ENCODE results near the gene CD320.
"Not testable (repeated sequence)": the region's sequence is repeated elsewhere in the genome, so short reads cannot be mapped to it uniquely, and the experiment has no call there.

Gene CD320

DNA sequence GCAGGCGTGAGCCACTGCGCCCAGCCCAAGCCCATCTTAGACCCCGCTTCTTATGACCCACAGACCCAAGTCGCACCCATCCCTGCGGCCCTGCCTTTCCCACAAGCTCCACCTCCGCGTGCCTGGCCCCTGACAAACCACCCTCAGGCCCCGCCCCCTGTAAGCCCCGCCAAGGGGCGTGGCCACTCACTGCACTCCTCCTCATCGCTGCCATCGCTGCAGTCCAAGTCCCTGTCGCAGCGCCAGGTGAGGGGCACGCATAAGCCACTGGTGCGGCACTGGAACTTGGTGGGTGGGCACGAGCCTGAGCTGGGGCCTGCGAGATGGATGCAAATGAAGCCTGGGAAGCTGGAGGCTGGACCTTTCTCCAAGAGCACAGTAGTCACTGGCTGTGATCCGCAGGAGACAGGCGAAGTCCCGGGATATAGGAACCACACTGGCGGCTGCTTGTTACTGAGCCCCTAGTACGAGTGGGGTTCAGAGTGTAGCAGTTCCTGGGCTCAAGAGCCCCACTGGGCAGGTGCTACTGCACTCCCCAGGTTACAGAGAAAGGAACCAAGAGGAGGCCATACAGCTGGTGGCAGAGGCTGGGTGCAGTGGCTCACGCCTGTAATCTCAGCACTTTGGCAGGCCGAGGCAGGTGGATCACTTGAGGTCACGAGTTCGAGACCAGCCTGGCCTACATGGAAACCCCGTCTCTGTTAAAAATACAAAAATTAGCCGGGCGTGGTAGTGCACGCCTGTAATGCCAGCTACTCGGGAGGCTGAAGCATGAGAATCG, 3.1 kb downstream of the CD320 start:
- Histone ChIP-seq H3K4me3 (ENCODE audit: low read depth, low read length) (no peak overlapping the region), H3K9me3 (ENCODE audit: severe bottlenecking) (no peaks in the 10 kb centered on the region), H3K27ac (no peak overlapping the region), H3K27me3 (ENCODE audit: insufficient read depth, low read depth, severe bottlenecking) (no peaks in the 10 kb centered on the region), H3K36me3 (peaks cover 55% of the 10 kb centered on the region)
- TF ChIP-seq, protein P1, sequence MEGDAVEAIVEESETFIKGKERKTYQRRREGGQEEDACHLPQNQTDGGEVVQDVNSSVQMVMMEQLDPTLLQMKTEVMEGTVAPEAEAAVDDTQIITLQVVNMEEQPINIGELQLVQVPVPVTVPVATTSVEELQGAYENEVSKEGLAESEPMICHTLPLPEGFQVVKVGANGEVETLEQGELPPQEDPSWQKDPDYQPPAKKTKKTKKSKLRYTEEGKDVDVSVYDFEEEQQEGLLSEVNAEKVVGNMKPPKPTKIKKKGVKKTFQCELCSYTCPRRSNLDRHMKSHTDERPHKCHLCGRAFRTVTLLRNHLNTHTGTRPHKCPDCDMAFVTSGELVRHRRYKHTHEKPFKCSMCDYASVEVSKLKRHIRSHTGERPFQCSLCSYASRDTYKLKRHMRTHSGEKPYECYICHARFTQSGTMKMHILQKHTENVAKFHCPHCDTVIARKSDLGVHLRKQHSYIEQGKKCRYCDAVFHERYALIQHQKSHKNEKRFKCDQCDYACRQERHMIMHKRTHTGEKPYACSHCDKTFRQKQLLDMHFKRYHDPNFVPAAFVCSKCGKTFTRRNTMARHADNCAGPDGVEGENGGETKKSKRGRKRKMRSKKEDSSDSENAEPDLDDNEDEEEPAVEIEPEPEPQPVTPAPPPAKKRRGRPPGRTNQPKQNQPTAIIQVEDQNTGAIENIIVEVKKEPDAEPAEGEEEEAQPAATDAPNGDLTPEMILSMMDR (IDR thresholded peaks at IDR 0.05; ENCODE audit: low read depth, low read length) = no peak
- DNase-seq = peak; percentile 49

DNA sequence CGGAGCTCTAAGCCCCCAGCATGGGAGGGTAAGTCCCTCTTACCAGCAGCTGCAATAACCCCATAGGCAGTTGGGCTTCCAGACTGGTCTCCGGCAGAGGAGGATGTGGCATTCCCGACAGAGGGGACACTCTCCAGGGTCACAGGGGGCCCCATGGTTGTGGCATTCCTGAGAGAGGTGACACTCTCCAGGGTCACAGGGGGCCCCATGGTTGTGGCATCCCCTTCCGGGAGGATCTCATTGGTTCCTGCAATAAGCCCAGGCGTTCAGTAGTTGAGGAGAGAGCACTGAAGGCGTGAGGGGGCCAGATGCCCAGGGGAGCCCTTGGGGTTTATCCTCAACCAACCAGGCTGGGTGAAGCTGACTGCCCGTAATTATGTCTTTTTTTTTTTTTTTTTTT, 5.4 kb downstream of the CD320 start:
- H3K4me3 ChIP-seq (ENCODE audit: low read depth, low read length) = no peak overlapping the region
- H3K36me3 ChIP-seq = peaks cover 52% of the 10 kb centered on the region
- no peaks in the 10 kb centered on the region for H3K9me3 ChIP-seq (ENCODE audit: severe bottlenecking)
- no peak for DNase-seq
- peak overlapping the region; percentile 71 for H3K27ac ChIP-seq
- H3K27me3 ChIP-seq (ENCODE audit: insufficient read depth, low read depth, severe bottlenecking) = no peaks in the 10 kb centered on the region
- TF ChIP-seq, protein P1 (IDR thresholded peaks at IDR 0.05; ENCODE audit: low read depth, low read length) = no peak

DNA sequence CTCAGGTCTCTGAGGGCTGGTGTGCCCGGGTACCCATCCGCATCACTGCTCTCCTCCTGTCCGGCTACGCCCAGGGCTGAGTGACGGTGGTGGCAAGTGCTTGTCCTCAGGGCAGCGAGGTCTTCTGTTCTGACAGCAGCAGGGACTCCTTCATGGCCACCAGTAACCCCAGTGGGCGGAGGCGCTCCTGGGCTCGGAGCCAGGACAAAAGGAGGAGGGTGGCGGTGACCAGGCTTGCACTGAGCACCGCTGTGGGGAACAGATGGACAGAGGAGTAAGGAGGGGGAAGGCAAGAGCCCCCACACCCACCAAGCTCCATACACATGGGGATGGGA, 5.8 kb downstream of the CD320 start:
- Histone ChIP-seq H3K27ac (peak overlapping the region; percentile 71), H3K4me3 (ENCODE audit: low read depth, low read length) (no peak overlapping the region), H3K27me3 (ENCODE audit: insufficient read depth, low read depth, severe bottlenecking) (no peaks in the 10 kb centered on the region), H3K36me3 (peaks cover 52% of the 10 kb centered on the region), H3K9me3 (ENCODE audit: severe bottlenecking) (no peaks in the 10 kb centered on the region)
- peak; percentile 89 for DNase-seq
- TF ChIP-seq, protein P1 (IDR thresholded peaks at IDR 0.05; ENCODE audit: low read depth, low read length) = no peak

DNA sequence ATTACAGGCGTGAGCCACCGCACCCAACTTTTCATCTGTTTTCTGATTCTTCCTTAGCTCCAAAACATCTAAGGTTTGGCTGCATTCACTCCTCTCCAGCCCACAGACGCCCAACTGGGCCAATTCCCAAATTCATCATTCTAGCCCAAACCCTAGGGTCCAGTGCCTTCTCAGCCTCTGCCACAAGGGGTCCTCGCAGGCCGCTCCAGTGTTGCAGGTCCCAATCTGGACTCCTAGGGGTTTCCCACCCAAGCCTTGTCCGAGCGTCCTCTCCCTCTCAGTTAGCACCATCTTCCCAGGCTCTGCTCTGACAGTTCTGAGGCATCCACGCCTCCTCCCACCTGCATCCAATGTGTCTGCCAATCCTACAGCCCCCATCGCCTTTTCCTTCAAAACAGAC, 16.8 kb downstream of the CD320 start:
- H3K36me3 ChIP-seq; H3K27ac ChIP-seq; H3K27me3 ChIP-seq (ENCODE audit: insufficient read depth, low read depth, severe bottlenecking); DNase-seq; H3K9me3 ChIP-seq (ENCODE audit: severe bottlenecking); H3K4me3 ChIP-seq (ENCODE audit: low read depth, low read length): not testable (repeated sequence)

DNA sequence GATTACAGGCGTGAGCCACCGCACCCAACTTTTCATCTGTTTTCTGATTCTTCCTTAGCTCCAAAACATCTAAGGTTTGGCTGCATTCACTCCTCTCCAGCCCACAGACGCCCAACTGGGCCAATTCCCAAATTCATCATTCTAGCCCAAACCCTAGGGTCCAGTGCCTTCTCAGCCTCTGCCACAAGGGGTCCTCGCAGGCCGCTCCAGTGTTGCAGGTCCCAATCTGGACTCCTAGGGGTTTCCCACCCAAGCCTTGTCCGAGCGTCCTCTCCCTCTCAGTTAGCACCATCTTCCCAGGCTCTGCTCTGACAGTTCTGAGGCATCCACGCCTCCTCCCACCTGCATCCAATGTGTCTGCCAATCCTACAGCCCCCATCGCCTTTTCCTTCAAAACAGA, 31.6 kb downstream of the CD320 start:
- not testable (repeated sequence) for H3K4me3 ChIP-seq (ENCODE audit: low read depth, low read length); H3K27ac ChIP-seq; H3K27me3 ChIP-seq (ENCODE audit: insufficient read depth, low read depth, severe bottlenecking); DNase-seq; H3K9me3 ChIP-seq (ENCODE audit: severe bottlenecking); H3K36me3 ChIP-seq

DNA sequence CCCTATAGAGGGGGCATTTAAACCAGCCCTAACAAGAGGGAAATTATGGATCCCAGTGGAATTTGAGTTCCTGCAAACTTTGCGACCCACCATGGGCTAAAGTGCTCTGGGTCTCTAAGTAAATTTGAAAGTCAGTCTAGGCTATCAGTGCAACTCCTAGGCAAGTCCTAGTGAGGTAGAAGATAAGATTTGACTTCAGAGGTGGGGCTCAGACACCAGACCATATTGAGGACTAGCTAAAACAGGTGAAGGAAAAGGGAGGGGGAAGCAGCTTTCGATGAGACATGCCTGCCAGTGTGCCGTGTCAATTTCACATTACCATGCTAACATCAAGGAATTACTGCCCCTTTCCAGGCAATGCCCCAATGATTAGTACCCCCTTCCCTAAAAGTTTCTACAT, 38.4 kb downstream of the CD320 start:
- H3K9me3 ChIP-seq (ENCODE audit: severe bottlenecking) = no peaks in the 10 kb centered on the region
- no peaks in the 10 kb centered on the region for H3K27me3 ChIP-seq (ENCODE audit: insufficient read depth, low read depth, severe bottlenecking)
- no peak for DNase-seq
- no peak overlapping the region for H3K27ac ChIP-seq
- no peaks in the 10 kb centered on the region for H3K36me3 ChIP-seq
- TF ChIP-seq, protein P1 (IDR thresholded peaks at IDR 0.05; ENCODE audit: low read depth, low read length) = no peak
- H3K4me3 ChIP-seq (ENCODE audit: low read depth, low read length) = no peak overlapping the region

DNA sequence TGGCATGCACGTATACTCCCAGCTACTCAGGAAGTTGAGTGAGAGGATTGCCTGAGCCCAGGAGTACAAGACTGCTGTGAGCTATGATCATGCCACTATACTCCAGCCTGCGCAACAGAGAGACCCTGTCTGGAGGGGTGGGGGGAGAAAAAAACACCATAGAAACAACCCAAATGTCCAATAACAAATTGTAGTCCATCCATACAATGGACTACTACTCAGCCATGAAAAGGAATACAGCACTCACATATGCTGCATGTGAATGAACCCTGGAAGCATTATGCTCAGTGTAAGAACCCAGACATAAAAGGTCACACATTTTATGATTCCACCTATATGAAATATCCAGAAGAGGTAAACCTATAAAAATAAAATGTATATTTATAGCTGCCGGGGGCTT, 42.3 kb downstream of the CD320 start:
- Histone ChIP-seq H3K27ac (no peak overlapping the region), H3K36me3 (no peaks in the 10 kb centered on the region; the same call in none of the 2 replicates), H3K27me3 (ENCODE audit: insufficient read depth, low read depth, severe bottlenecking) (no peaks in the 10 kb centered on the region), H3K9me3 (ENCODE audit: severe bottlenecking) (no peaks in the 10 kb centered on the region), H3K4me3 (ENCODE audit: low read depth, low read length) (no peak overlapping the region)
- DNase-seq = no peak
- TF ChIP-seq, protein P1 (IDR thresholded peaks at IDR 0.05; ENCODE audit: low read depth, low read length) = no peak

DNA sequence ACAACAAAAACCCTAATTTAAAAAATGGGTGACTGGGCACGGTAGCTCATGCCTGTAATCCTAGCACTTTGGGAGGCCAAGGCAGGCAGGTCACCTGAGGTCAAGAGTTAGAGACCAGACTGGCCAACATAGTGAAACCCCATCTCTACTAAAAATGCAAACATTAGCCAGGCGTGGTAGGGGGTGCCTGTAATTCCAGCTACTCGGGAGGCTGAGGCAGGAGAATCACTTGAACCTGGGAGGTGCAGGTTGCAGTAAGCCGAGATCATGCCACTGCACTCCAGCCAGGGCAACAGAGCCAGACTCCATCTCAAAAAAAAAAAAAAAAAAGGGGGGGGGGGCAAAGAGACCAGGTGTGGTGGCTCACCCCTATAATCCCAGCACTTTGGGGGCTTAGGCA, 43.9 kb downstream of the CD320 start:
- H3K36me3 ChIP-seq; H3K27ac ChIP-seq; H3K4me3 ChIP-seq (ENCODE audit: low read depth, low read length); H3K27me3 ChIP-seq (ENCODE audit: insufficient read depth, low read depth, severe bottlenecking); H3K9me3 ChIP-seq (ENCODE audit: severe bottlenecking); DNase-seq: not testable (repeated sequence)

Data from WERI-Rb-1 (cell line).